Vagina (tissue), 2 donors: ENCODE results near the gene TMEM40.

Experiments used
- CTCF ChIP-seq, 3 experiments: fragments of 450-650 bp in 2 of 3; fragments of 200-600 bp in 1 of 3; sonication (generic) in 1 of 3; IDR thresholded peaks; one replicate each; pipeline ENCODE4 v1.5.1; 2017 to 2019; ENCODE audit warnings: antibody characterized with exemption in 3 of 3, mild to moderate bottlenecking in 2 of 3, moderate library complexity in 2 of 3
- POLR2A ChIP-seq, 2 donors: fragments of 450-650 bp; IDR thresholded peaks; one replicate each; pipeline ENCODE4 v1.6.1; 2017; ENCODE audit warnings: antibody characterized with exemption in 2 of 2, mild to moderate bottlenecking in 2 of 2, moderate library complexity in 2 of 2
- POLR2AphosphoS5 ChIP-seq, 2 donors: sonication (generic); formaldehyde crosslinking; IDR thresholded peaks; one replicate each; pipeline ENCODE4 v1.9.0; 2017; ENCODE audit warnings: antibody characterized with exemption in 2 of 2, mild to moderate bottlenecking in 2 of 2, low read depth in 1 of 2; ENCODE audit not compliant: insufficient read depth in 1 of 2

- TF ChIP-seq CTCF (IDR thresholded peaks at IDR 0.05), result no peak
- no peak for TF ChIP-seq POLR2AphosphoS5 (IDR thresholded peaks at IDR 0.05; ENCODE audit: insufficient read depth in 1 of 2, low read depth in 1 of 2)
- no peak for TF ChIP-seq POLR2A (IDR thresholded peaks at IDR 0.05)
Observed at GRCh38 chr3:12797892-12798558, 39.0 kb upstream of the TMEM40 start.
